Endothelial cell of umbilical vein (primary cell): ENCODE results near the gene BUD31.

Experiments
- JUN ChIP-seq: IDR thresholded peaks from 2 replicates; pipeline ENCODE4 v1.6.1; 2011; ENCODE audit warnings: borderline replicate concordance, low read depth; ENCODE audit not compliant: insufficient read length, insufficient read depth
- POLR2A ChIP-seq: IDR thresholded peaks from 2 replicates; pipeline ENCODE4 v1.6.1; 2012; ENCODE audit warnings: low read depth, mild to moderate bottlenecking, control low read depth, low read length
- TF ChIP-seq, protein P1 (sequence below): IDR thresholded peaks from 2 replicates; pipeline ENCODE4 v1.6.1; 2011; ENCODE audit not compliant: insufficient read depth, insufficient read length

DNA sequence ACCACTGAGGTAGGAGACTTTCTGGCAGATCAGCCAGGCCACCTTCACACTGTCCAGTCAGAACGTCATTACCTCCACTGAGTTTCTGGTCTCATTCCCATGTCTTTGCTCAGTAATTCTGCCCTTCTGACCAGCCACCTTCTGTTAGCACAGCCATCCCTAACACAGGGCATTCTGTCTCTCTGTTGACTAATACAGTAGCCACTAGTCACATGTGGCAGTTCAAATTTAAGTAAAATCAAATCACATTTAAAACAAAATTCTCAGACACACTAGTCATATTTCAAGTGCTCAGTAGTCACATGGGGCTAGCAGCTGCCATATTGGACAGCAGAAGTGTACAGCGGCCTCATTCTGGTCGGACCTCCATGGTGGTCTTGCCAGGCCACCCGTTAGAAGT, 37.3 kb downstream of the BUD31 start:
- no peak for TF ChIP-seq JUN
- TF ChIP-seq, protein P1, sequence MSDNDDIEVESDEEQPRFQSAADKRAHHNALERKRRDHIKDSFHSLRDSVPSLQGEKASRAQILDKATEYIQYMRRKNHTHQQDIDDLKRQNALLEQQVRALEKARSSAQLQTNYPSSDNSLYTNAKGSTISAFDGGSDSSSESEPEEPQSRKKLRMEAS: no peak
- TF ChIP-seq POLR2A: no peak
